Kidney (tissue), 14 donors: ENCODE data around the gene CD99L2. TPM values are rescaled to one million over a fixed set of nuclear protein-coding genes. Genes with fewer than 3 reads are reported as not detected.
"Not testable (repeated sequence)": the region's sequence is repeated elsewhere in the genome, so short reads cannot be mapped to it uniquely, and the experiment has no call there.

ENCODE experiments used
- DNase-seq, 5 donors: peaks; one replicate each; pipeline ENCODE4 v3.0.0-alpha.2; 2013 to 2020
- FAIRE-seq: peaks from 2 replicates; lab custom pipeline; 2012; peaks lifted over from hg19 to GRCh38; lab: Jason Lieb, UNC
- H3K27ac ChIP-seq, 2 donors: one replicate each; pipeline ENCODE4 v1.7.0; 2013; ENCODE audit warnings: low read depth in 2 of 2, low read length in 2 of 2, inconsistent platforms in 1 of 2
- H3K27me3 ChIP-seq: one replicate; pipeline ENCODE4 v1.7.1; 2013; ENCODE audit warnings: low read length, inconsistent platforms; ENCODE audit not compliant: control insufficient read depth, insufficient read depth
- H3K36me3 ChIP-seq, 3 donors: one replicate each; pipeline versions ENCODE4 v1.7.0 to v1.7.1; 2013; ENCODE audit warnings: low read length in 3 of 3, control low read depth in 1 of 3, inconsistent platforms in 1 of 3; ENCODE audit not compliant: insufficient read depth in 3 of 3, control insufficient read depth in 2 of 3
- H3K4me1 ChIP-seq, 3 donors: one replicate each; pipeline versions ENCODE4 v1.7.0 to v1.7.1; 2013; ENCODE audit warnings: low read length in 3 of 3, inconsistent platforms in 1 of 3, low read depth in 1 of 3; ENCODE audit not compliant: control insufficient read depth in 2 of 3, insufficient read depth in 2 of 3
- H3K4me3 ChIP-seq, 3 donors: one replicate each; pipeline versions ENCODE4 v1.7.0 to v1.8.1; 2013; ENCODE audit warnings: low read length in 3 of 3, control low read depth in 1 of 3, inconsistent platforms in 1 of 3
- H3K9ac ChIP-seq, 3 donors: one replicate each; pipeline versions ENCODE4 v1.7.0 to v1.7.1; 2013; ENCODE audit warnings: low read length in 3 of 3, control low read depth in 1 of 3, inconsistent platforms in 1 of 3
- H3K9me3 ChIP-seq, 3 donors: one replicate each; pipeline versions ENCODE4 v1.7.0 to v1.7.1; 2013; ENCODE audit warnings: low read length in 3 of 3, control low read depth in 1 of 3, inconsistent platforms in 1 of 3; ENCODE audit not compliant: control insufficient read depth in 2 of 3, insufficient read depth in 1 of 3
- intact Hi-C: fragments of 100-400 bp; cut with DNase I; formaldehyde crosslinking; loops from one replicate; pipeline ENCODE4 v1.11.1; 2022
- polyA plus RNA-seq: library from polyadenylated mRNA; stranded (reverse); fragments of 350-450 nt; fragmentation: Illumina TruSeq; extraction: RNeasy Lipid Tissue Mini Kit (QIAGEN cat#74804); gene quantifications from one replicate; pipeline ENCODE4 v1.2.3, GENCODE V29; 2014; ENCODE audit warnings: low read depth, low replicate concordance; ENCODE audit not compliant: insufficient read depth
- total RNA-seq: library from RNA; stranded (reverse); fragmentation: NEBNext Ultra II Directional; extraction: Animal tissue kit (Norgen Biotek cat#: 25700); gene quantifications from one replicate; pipeline ENCODE4 v1.2.1, GENCODE V29; 2021
- TF ChIP-seq, protein P1 (sequence below): IDR thresholded peaks from 3 replicates; pipeline ENCODE4 v1.5.1; 2012; ENCODE audit warnings: mild to moderate bottlenecking, moderate library complexity, borderline replicate concordance; ENCODE audit not compliant: insufficient read depth; ENCODE audit errors: extremely low read depth
- donor health status: control.
- donor health status: control.
- donor health status: control.
- donor health status: control.
- donor health status: control.
- donor health status: DM: yes; HTN: yes; CAD: no.
- donor health status: Normal renal cell carcinoma (clear cell type).

CD99L2 gene
- total and polyA plus RNA-seq, 2 donors from 2014 or later, result 30.9 to 38.0 TPM

DNA sequence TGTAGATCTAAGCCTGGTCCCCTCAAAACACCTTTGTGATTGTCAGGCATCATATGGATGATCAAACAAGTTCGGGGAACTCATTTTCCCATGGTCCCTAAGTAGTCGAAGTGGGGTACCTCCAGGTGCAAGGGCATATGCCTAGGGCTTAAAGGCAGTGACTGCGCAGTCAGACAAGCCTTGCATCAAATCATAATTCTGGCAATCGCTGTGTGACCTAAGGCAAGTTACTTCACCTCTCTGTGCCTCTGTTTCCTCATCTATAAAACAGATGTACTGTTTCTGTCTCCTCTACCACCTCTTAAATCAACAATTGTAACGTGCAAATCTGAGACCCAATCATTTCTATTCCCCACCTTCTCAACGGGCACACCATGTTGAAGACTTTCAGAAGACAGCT is 1.8 kb downstream of the CD99L2 start:
- FAIRE-seq, result no peak
- no peaks in the 10 kb centered on the region for H3K27me3 ChIP-seq
- H3K27ac ChIP-seq, result no peak overlapping the region
- H3K36me3 ChIP-seq, result no peaks in the 10 kb centered on the region
- TF ChIP-seq, protein P1, sequence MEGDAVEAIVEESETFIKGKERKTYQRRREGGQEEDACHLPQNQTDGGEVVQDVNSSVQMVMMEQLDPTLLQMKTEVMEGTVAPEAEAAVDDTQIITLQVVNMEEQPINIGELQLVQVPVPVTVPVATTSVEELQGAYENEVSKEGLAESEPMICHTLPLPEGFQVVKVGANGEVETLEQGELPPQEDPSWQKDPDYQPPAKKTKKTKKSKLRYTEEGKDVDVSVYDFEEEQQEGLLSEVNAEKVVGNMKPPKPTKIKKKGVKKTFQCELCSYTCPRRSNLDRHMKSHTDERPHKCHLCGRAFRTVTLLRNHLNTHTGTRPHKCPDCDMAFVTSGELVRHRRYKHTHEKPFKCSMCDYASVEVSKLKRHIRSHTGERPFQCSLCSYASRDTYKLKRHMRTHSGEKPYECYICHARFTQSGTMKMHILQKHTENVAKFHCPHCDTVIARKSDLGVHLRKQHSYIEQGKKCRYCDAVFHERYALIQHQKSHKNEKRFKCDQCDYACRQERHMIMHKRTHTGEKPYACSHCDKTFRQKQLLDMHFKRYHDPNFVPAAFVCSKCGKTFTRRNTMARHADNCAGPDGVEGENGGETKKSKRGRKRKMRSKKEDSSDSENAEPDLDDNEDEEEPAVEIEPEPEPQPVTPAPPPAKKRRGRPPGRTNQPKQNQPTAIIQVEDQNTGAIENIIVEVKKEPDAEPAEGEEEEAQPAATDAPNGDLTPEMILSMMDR, result no peak
- no peak overlapping the region for H3K9ac ChIP-seq
- no peaks in the 10 kb centered on the region for H3K9me3 ChIP-seq
- DNase-seq, result no peak
- no peak overlapping the region for H3K4me3 ChIP-seq
- H3K4me1 ChIP-seq, result peaks cover 0 to 6% (median 0%) of the 10 kb centered on the region in 3 donors
- intact Hi-C loops, result no loop called here

GRCh38 chrX:150893936-150894335 is 4.5 kb downstream of the CD99L2 start:
- no peak for FAIRE-seq
- Histone ChIP-seq H3K9me3 (no peaks in the 10 kb centered on the region), H3K4me3 (no peak overlapping the region), H3K9ac (no peak overlapping the region), H3K36me3 (no peaks in the 10 kb centered on the region), H3K4me1 (peaks cover 0 to 6% (median 0%) of the 10 kb centered on the region in 3 donors), H3K27ac (no peak overlapping the region), H3K27me3 (no peaks in the 10 kb centered on the region)
- intact Hi-C loops, result no loop called here
- TF ChIP-seq, protein P1, result no peak
- DNase-seq, result no peak

DNA sequence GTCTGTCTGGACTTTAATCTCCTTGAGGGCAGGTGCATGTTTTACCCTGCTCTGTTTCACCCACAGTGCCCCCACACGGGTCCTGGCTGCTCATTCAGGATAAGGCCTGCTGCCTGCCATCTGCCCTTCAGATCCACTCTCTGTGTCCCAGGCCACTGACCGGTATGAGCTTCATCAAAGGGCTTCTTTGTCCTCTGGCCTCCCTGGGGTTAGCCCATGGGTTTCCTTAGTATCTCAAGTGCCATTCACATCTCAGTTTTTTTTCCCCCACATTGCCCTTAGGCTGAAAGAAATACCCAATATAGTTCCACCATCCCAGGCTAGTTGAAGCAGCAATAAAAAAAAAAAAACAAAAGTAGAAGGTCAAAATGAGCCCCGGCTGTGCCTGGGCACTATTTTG is 9.3 kb downstream of the CD99L2 start:
- H3K27ac ChIP-seq, result no peak overlapping the region
- no peaks in the 10 kb centered on the region for H3K9me3 ChIP-seq
- FAIRE-seq, result no peak
- no peak overlapping the region for H3K4me3 ChIP-seq
- H3K36me3 ChIP-seq, result no peaks in the 10 kb centered on the region
- intact Hi-C loops, result no loop called here
- no peaks in the 10 kb centered on the region for H3K27me3 ChIP-seq
- no peak for DNase-seq
- H3K9ac ChIP-seq, result no peak overlapping the region
- TF ChIP-seq, protein P1, result no peak
- no peaks in the 10 kb centered on the region for H3K4me1 ChIP-seq

GRCh38 chrX:150887906-150888465 is 10.5 kb downstream of the CD99L2 start:
- Histone ChIP-seq H3K4me3 (no peak overlapping the region), H3K9me3 (no peaks in the 10 kb centered on the region), H3K36me3 (no peaks in the 10 kb centered on the region), H3K9ac (no peak overlapping the region), H3K27me3 (no peaks in the 10 kb centered on the region), H3K27ac (no peak overlapping the region), H3K4me1 (no peaks in the 10 kb centered on the region)
- FAIRE-seq, result no peak
- intact Hi-C loops, result no loop called here
- TF ChIP-seq, protein P1, result no peak
- DNase-seq, result no peak

GRCh38 chrX:150887268-150887667 is 11.2 kb downstream of the CD99L2 start:
- H3K4me3 ChIP-seq, intact Hi-C loops, H3K27me3 ChIP-seq, H3K9me3 ChIP-seq, DNase-seq, H3K4me1 ChIP-seq, H3K36me3 ChIP-seq, FAIRE-seq, H3K9ac ChIP-seq, H3K27ac ChIP-seq: not testable (repeated sequence)
